Measurements from ENCODE around the gene SYNJ2. TPM values are rescaled to one million over a fixed set of nuclear protein-coding genes. Genes with fewer than 3 reads are reported as not detected.

Gene SYNJ2
- total and polyA plus RNA-seq, 2 donors from 2014 or later: 1.7 to 15.8 TPM

DNA sequence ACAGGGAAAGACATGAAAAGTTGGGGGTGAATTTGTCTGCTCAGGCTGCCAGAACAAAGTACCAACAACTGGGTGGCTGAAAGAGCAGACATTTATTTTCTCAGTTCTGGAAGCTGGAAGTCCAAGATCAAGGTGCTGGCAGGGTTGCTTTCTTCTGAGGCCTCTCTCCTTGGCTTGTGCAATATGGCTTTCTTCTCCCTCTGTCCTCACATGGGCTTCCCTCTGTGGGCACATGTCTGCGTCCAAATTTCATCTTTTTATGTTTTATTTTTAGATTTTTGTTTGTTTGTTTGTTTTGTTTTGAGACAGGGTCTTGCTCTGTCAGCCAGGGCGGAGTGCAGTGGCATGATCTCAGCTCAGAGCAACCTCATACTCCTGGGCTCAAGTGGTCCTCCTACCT, 6.2 kb upstream of the SYNJ2 start:
- TF ChIP-seq, protein P1, sequence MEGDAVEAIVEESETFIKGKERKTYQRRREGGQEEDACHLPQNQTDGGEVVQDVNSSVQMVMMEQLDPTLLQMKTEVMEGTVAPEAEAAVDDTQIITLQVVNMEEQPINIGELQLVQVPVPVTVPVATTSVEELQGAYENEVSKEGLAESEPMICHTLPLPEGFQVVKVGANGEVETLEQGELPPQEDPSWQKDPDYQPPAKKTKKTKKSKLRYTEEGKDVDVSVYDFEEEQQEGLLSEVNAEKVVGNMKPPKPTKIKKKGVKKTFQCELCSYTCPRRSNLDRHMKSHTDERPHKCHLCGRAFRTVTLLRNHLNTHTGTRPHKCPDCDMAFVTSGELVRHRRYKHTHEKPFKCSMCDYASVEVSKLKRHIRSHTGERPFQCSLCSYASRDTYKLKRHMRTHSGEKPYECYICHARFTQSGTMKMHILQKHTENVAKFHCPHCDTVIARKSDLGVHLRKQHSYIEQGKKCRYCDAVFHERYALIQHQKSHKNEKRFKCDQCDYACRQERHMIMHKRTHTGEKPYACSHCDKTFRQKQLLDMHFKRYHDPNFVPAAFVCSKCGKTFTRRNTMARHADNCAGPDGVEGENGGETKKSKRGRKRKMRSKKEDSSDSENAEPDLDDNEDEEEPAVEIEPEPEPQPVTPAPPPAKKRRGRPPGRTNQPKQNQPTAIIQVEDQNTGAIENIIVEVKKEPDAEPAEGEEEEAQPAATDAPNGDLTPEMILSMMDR (IDR thresholded peaks at IDR 0.05; ENCODE audit: borderline replicate concordance, extremely low read depth, insufficient read depth): no peak
- Histone ChIP-seq H3K4me1 (ENCODE audit: control insufficient read depth in 2 of 3, insufficient read depth in 2 of 3, low read depth in 1 of 3, low read length in 3 of 3) (no peaks in the 10 kb centered on the region), H3K27ac (ENCODE audit: low read depth in 2 of 2, low read length in 2 of 2) (no peak overlapping the region), H3K9me3 (ENCODE audit: control insufficient read depth in 2 of 3, insufficient read depth in 1 of 3, low read length in 3 of 3) (no peaks in the 10 kb centered on the region), H3K4me3 (ENCODE audit: low read length in 3 of 3) (no peak overlapping the region), H3K27me3 (ENCODE audit: control insufficient read depth, insufficient read depth, low read length) (no peaks in the 10 kb centered on the region), H3K36me3 (ENCODE audit: control insufficient read depth in 2 of 3, insufficient read depth in 3 of 3, low read length in 3 of 3) (no peaks in the 10 kb centered on the region), H3K9ac (ENCODE audit: low read length in 3 of 3) (no peak overlapping the region)
- intact Hi-C loops (cut with DNase I): no loop called here
- FAIRE-seq (no peak), DNase-seq (no peak)

DNA sequence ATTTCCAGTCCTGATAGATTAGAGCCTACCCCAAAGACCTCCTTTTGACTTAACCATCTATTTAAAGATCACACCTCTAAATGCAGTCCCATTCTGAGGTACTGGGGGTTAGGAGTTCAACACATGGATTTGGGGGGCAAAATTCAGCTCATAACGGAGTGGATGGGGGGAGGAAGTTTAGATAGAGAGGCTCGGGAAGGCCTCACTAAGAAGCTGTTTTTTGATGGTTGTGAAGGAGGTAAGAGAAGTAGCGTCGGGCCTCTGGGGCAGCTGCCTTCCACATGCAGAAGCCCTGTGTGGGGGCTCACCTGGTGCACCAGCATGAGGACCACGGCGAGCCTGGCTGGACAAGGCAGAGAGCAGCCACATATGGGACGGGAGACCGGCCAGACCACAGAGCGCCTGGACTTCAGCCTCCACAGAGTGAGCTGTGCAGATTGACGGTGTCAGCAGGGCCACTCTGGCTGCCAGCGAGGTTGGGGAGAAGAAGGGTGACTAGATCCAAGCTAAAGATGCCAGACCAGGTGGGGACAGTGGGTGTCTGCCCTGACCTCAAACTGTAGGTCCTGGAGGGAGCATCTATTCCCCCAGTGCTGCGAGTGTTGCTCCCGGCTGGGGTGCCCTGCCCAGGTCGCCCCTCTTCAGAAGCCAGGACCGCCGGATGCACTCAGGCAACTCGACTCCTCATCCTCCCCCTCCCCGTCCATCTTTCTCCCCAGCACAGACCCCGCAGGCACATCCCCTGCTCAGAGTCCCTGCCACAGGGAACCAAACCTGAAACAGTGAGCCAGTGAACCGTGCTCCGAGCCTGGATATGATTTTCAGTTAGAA, 5.1 kb upstream of the SYNJ2 start:
- intact Hi-C loops (cut with DNase I): no loop called here
- no peak for DNase-seq
- Histone ChIP-seq H3K36me3 (ENCODE audit: control insufficient read depth in 2 of 3, insufficient read depth in 3 of 3, low read length in 3 of 3) (no peaks in the 10 kb centered on the region), H3K9ac (ENCODE audit: low read length in 3 of 3) (no peak overlapping the region), H3K27ac (ENCODE audit: low read depth in 2 of 2, low read length in 2 of 2) (no peak overlapping the region), H3K9me3 (ENCODE audit: control insufficient read depth in 2 of 3, insufficient read depth in 1 of 3, low read length in 3 of 3) (no peaks in the 10 kb centered on the region), H3K4me3 (ENCODE audit: low read length in 3 of 3) (no peak overlapping the region), H3K4me1 (ENCODE audit: control insufficient read depth in 2 of 3, insufficient read depth in 2 of 3, low read depth in 1 of 3, low read length in 3 of 3) (peaks cover 0 to 4% (median 0%) of the 10 kb centered on the region in 3 donors), H3K27me3 (ENCODE audit: control insufficient read depth, insufficient read depth, low read length) (no peaks in the 10 kb centered on the region)
- TF ChIP-seq, protein P1 (IDR thresholded peaks at IDR 0.05; ENCODE audit: borderline replicate concordance, extremely low read depth, insufficient read depth): no peak
- FAIRE-seq: no peak

DNA sequence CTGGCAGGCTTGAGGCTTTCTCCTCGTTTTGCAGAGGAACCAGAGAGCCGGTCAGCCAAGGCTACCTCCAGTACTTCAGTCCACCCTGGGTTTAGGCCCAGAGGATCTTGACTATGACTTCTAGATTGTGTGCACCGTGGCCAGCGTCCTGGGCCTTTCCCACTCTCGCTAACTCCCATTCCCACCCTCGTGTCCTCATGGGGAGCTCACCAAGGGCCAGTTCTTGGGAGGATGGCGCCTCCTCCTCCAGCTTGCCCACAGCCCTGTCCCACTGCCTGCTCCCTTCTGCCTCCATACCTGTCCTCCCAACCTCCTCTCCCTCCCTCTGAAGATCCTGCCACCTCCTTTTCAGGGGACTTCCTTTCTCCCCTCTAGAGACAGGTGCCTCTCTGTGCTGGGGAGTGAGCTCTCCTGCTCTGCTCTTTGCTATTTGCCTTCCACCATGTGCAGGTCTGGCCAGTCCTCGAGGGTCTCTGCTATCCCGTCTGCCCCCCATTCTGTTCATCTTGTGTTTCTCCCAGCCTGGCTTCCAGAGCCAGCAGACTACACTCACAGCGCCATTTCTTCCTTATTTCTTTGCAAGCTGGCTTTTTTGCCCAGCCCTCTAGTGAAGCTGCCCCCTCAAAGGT, 4.4 kb upstream of the SYNJ2 start:
- H3K4me1 ChIP-seq (ENCODE audit: control insufficient read depth in 2 of 3, insufficient read depth in 2 of 3, low read depth in 1 of 3, low read length in 3 of 3): peaks cover 0 to 4% (median 1%) of the 10 kb centered on the region in 3 donors
- FAIRE-seq (no peak), DNase-seq (no peak)
- intact Hi-C loops (cut with DNase I): no loop called here
- no peaks in the 10 kb centered on the region for H3K9me3 ChIP-seq (ENCODE audit: control insufficient read depth in 2 of 3, insufficient read depth in 1 of 3, low read length in 3 of 3)
- no peaks in the 10 kb centered on the region for H3K36me3 ChIP-seq (ENCODE audit: control insufficient read depth in 2 of 3, insufficient read depth in 3 of 3, low read length in 3 of 3)
- TF ChIP-seq, protein P1 (IDR thresholded peaks at IDR 0.05; ENCODE audit: borderline replicate concordance, extremely low read depth, insufficient read depth): no peak
- no peaks in the 10 kb centered on the region for H3K27me3 ChIP-seq (ENCODE audit: control insufficient read depth, insufficient read depth, low read length)
- H3K4me3 ChIP-seq (ENCODE audit: low read length in 3 of 3): no peak overlapping the region
- no peak overlapping the region for H3K9ac ChIP-seq (ENCODE audit: low read length in 3 of 3)
- H3K27ac ChIP-seq (ENCODE audit: low read depth in 2 of 2, low read length in 2 of 2): no peak overlapping the region

Data from kidney (tissue), 14 donors.